ENCODE results near the gene OR52H1. TPM values are rescaled to one million over a fixed set of nuclear protein-coding genes. Genes with fewer than 3 reads are reported as not detected.

Gene OR52H1
- total RNA-seq, 1 donor from 2014 or later, result not detected

GRCh38 chr11:5522308-5522707, 26.0 kb downstream of the OR52H1 start:
- peaks cover 2% of the 10 kb centered on the region for H3K36me3 Mint-ChIP-seq (ENCODE audit: low read depth, unreplicated experiment)
- H3K79me2 ChIP-seq (ENCODE audit: insufficient read depth, low read length), result no peaks in the 10 kb centered on the region
- H3K4me1 Mint-ChIP-seq (ENCODE audit: low read depth, unreplicated experiment), result no peaks in the 10 kb centered on the region
- H3K4me3 Mint-ChIP-seq (ENCODE audit: unreplicated experiment), result no peak overlapping the region
- peaks cover 3% of the 10 kb centered on the region for H3K27me3 ChIP-seq (ENCODE audit: insufficient read depth, low read length)
- no peak overlapping the region for H3K27ac ChIP-seq (ENCODE audit: low read depth, low read length)
- no peaks in the 10 kb centered on the region for H3K9me3 ChIP-seq (ENCODE audit: insufficient read depth, low read depth, low read length)
- TF ChIP-seq, protein P1, sequence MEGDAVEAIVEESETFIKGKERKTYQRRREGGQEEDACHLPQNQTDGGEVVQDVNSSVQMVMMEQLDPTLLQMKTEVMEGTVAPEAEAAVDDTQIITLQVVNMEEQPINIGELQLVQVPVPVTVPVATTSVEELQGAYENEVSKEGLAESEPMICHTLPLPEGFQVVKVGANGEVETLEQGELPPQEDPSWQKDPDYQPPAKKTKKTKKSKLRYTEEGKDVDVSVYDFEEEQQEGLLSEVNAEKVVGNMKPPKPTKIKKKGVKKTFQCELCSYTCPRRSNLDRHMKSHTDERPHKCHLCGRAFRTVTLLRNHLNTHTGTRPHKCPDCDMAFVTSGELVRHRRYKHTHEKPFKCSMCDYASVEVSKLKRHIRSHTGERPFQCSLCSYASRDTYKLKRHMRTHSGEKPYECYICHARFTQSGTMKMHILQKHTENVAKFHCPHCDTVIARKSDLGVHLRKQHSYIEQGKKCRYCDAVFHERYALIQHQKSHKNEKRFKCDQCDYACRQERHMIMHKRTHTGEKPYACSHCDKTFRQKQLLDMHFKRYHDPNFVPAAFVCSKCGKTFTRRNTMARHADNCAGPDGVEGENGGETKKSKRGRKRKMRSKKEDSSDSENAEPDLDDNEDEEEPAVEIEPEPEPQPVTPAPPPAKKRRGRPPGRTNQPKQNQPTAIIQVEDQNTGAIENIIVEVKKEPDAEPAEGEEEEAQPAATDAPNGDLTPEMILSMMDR (IDR thresholded peaks at IDR 0.05; ENCODE audit: insufficient read depth, low read depth, low read length), result no peak
- no peak for TF ChIP-seq EZH2 (IDR thresholded peaks at IDR 0.05; ENCODE audit: insufficient read depth, low read length)
- H3K36me3 ChIP-seq (ENCODE audit: insufficient read depth, low read length), result no peaks in the 10 kb centered on the region
- no peak overlapping the region for H3K4me2 ChIP-seq (ENCODE audit: low read length)
- no peaks in the 10 kb centered on the region for H4K20me1 ChIP-seq (ENCODE audit: insufficient read depth, low read length)
- DNase-seq (ENCODE audit: low read depth), result no peak
- FAIRE-seq, result no peak
- H2AFZ ChIP-seq (ENCODE audit: low read depth, low read length), result no peak overlapping the region
- peaks cover 18% of the 10 kb centered on the region for H3K27me3 Mint-ChIP-seq (ENCODE audit: low read depth, unreplicated experiment)
- no peak overlapping the region for H3K9ac ChIP-seq (ENCODE audit: low read length)
- no peak overlapping the region for H3K4me3 ChIP-seq (ENCODE audit: insufficient read depth, low read depth, low read length)
- no peak overlapping the region for H3K27ac Mint-ChIP-seq (ENCODE audit: unreplicated experiment)
- peaks cover 1% of the 10 kb centered on the region for H3K9me3 Mint-ChIP-seq (ENCODE audit: unreplicated experiment)
- no peaks in the 10 kb centered on the region for H3K4me1 ChIP-seq (ENCODE audit: insufficient read depth, low read length)

DNA sequence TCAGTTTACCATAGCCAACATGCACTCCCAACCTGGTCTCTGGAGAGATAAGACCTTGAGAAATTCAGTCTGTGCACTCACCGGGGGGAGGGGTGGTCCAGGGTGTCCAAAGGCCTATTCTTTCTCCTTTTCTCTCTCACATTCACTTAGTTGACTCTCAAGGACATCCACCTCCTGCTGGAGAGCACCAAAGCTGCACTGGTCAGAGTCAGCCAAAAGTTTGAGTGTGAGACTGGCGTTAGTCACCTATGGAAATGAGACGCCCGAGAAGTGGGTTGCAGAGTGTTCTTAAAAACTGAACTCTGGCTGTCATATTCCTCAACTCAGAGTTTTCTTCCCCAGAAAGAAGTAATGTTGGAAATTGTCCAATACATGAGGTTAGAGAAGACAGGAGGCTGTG, 26.8 kb downstream of the OR52H1 start:
- no peak for DNase-seq (ENCODE audit: low read depth)
- Mint-ChIP-seq H3K27ac (ENCODE audit: unreplicated experiment) (no peak overlapping the region), H3K36me3 (ENCODE audit: low read depth, unreplicated experiment) (peaks cover 2% of the 10 kb centered on the region), H3K4me1 (ENCODE audit: low read depth, unreplicated experiment) (no peaks in the 10 kb centered on the region), H3K27me3 (ENCODE audit: low read depth, unreplicated experiment) (peaks cover 13% of the 10 kb centered on the region), H3K4me3 (ENCODE audit: unreplicated experiment) (no peak overlapping the region), H3K9me3 (ENCODE audit: unreplicated experiment) (peaks cover 1% of the 10 kb centered on the region)
- no peak for TF ChIP-seq EZH2 (IDR thresholded peaks at IDR 0.05; ENCODE audit: insufficient read depth, low read length)
- TF ChIP-seq, protein P1 (IDR thresholded peaks at IDR 0.05; ENCODE audit: insufficient read depth, low read depth, low read length), result no peak
- Histone ChIP-seq H3K9ac (ENCODE audit: low read length) (no peak overlapping the region), H3K27me3 (ENCODE audit: insufficient read depth, low read length) (peaks cover 1% of the 10 kb centered on the region), H3K9me3 (ENCODE audit: insufficient read depth, low read depth, low read length) (no peaks in the 10 kb centered on the region), H4K20me1 (ENCODE audit: insufficient read depth, low read length) (no peaks in the 10 kb centered on the region), H2AFZ (ENCODE audit: low read depth, low read length) (no peak overlapping the region), H3K4me3 (ENCODE audit: insufficient read depth, low read depth, low read length) (no peak overlapping the region), H3K27ac (ENCODE audit: low read depth, low read length) (no peak overlapping the region), H3K36me3 (ENCODE audit: insufficient read depth, low read length) (no peaks in the 10 kb centered on the region), H3K79me2 (ENCODE audit: insufficient read depth, low read length) (no peaks in the 10 kb centered on the region), H3K4me2 (ENCODE audit: low read length) (no peak overlapping the region), H3K4me1 (ENCODE audit: insufficient read depth, low read length) (no peaks in the 10 kb centered on the region)
- no peak for FAIRE-seq

DNA sequence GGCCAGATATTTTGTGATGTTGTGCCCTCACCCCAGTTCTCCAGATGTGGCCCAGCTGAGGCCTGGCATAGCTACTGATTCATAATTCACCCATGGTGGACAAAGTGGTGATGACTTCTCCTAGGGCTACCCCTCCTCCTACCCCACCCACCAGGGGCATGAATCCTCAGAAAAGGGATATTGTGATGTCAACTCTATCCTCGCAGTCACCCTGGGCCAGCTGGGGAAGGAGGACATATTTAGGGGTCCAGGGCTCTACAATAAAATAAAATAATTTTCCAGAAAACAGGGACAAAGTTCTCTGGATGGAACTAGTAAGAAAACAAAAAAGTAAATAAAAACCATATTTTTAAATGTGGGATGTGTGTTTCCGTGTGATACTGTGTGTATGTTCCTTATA, 31.7 kb downstream of the OR52H1 start, which contains the start of gene UBQLNL:
UBQLNL (minus strand) TSS at position 101 of the 400 bp plus-strand sequence. CDS start 258 bp downstream, outside the sequence.
- no peaks in the 10 kb centered on the region for H3K36me3 Mint-ChIP-seq (ENCODE audit: low read depth, unreplicated experiment)
- H3K27me3 Mint-ChIP-seq (ENCODE audit: low read depth, unreplicated experiment), result peaks cover 3% of the 10 kb centered on the region
- Histone ChIP-seq H3K9ac (ENCODE audit: low read length) (no peak within 1 kb of the TSS), H4K20me1 (ENCODE audit: insufficient read depth, low read length) (no peaks in the 10 kb centered on the region), H3K36me3 (ENCODE audit: insufficient read depth, low read length) (no peaks in the 10 kb centered on the region), H3K4me1 (ENCODE audit: insufficient read depth, low read length) (no peaks in the 10 kb centered on the region), H2AFZ (ENCODE audit: low read depth, low read length) (no peak within 1 kb of the TSS), H3K27me3 (ENCODE audit: insufficient read depth, low read length) (no peaks in the 10 kb centered on the region), H3K4me2 (ENCODE audit: low read length) (no peak within 1 kb of the TSS), H3K9me3 (ENCODE audit: insufficient read depth, low read depth, low read length) (no peaks in the 10 kb centered on the region), H3K79me2 (ENCODE audit: insufficient read depth, low read length) (no peaks in the 10 kb centered on the region), H3K27ac (ENCODE audit: low read depth, low read length) (no peak within 1 kb of the TSS), H3K4me3 (ENCODE audit: insufficient read depth, low read depth, low read length) (no peak within 1 kb of the TSS)
- H3K4me1 Mint-ChIP-seq (ENCODE audit: low read depth, unreplicated experiment), result no peaks in the 10 kb centered on the region
- FAIRE-seq (no peak), DNase-seq (ENCODE audit: low read depth) (no peak)
- TF ChIP-seq EZH2 (IDR thresholded peaks at IDR 0.05; ENCODE audit: insufficient read depth, low read length), result no peak
- TF ChIP-seq, protein P1 (IDR thresholded peaks at IDR 0.05; ENCODE audit: insufficient read depth, low read depth, low read length), result no peak
- no peaks in the 10 kb centered on the region for H3K9me3 Mint-ChIP-seq (ENCODE audit: unreplicated experiment)
- H3K27ac Mint-ChIP-seq (ENCODE audit: unreplicated experiment), result no peak within 1 kb of the TSS
- no peak within 1 kb of the TSS for H3K4me3 Mint-ChIP-seq (ENCODE audit: unreplicated experiment)
